ENCODE measurements around the gene SLC26A8.
"Not testable (repeated sequence)": the region's sequence is repeated elsewhere in the genome, so short reads cannot be mapped to it uniquely, and the experiment has no call there.

Gene SLC26A8

GRCh38 chr6:35908753-35909401 is 115.6 kb downstream of the SLC26A8 start:
- DNase-seq: not testable (repeated sequence)

DNA sequence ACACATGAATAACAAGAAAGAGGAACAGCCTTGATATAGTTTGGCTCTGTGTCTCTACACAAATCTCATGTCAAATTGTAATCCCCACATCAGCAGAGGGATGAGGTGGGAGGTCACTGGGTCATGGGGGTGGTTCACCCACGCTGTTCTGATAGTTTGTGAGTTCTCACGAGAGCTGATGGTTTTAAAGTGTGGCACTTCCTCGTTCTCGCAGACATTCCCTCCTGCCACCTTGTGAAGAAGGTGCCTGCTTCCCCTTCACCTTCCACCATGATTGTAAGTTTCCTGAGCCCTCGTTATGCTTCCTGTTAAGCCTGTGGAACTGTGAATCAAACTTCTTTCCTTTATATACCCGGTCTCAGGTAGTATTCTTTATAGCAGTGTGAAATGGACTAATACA is 116.7 kb downstream of the SLC26A8 start:
- no peak for DNase-seq

- DNase-seq: no peak
Observed at GRCh38 chr6:35906499-35906846, 118.0 kb downstream of the SLC26A8 start.

- no peak for DNase-seq
Observed at GRCh38 chr6:35905841-35906498, 118.5 kb downstream of the SLC26A8 start.

GRCh38 chr6:35905141-35905785 is 119.2 kb downstream of the SLC26A8 start:
- DNase-seq: no peak

GRCh38 chr6:35903679-35904078 is 120.8 kb downstream of the SLC26A8 start:
- DNase-seq: no peak

DNA sequence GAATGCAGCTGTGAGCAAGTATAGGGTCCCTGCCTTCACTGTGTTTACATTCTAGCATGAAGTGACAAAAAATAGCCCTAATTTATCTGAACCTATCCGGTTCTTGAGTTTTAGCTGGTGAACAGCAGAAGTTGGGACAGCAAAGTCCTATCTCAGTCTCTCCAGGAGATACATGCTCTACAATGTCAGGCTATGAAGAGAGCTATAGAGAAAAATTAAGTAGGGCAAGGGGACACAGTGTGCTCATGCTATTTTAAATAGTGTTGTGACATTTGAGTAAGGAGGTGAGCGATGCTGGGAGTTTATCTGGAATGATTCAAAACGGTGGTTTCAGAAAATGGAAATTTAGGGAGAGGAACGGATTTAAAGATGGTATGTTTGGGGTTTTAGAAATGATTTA is 124.0 kb downstream of the SLC26A8 start:
- no peak for DNase-seq

GRCh38 chr6:35898003-35898402 is 126.4 kb downstream of the SLC26A8 start:
- no peak for DNase-seq

GRCh38 chr6:35897486-35897885 is 127.0 kb downstream of the SLC26A8 start:
- no peak for DNase-seq

DNA sequence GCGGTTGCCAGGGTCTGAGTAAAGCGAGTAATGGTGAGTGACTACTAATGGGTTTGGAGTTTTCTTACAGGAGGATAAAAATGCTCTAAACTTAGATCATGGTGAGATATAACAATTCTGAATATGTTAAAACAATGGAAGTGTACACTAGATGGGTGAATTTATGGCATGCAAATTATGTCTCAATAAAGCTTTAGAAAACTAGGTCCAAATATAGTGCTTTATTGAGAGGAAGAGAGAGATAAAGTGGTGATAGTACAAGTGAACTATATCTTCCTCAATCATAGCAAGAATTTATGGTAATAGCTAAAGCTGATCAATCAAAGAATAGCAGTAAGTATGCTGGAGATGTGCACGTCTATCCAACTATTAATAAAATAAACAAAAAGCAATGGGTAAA is 127.4 kb downstream of the SLC26A8 start:
- no peak for DNase-seq

DNA sequence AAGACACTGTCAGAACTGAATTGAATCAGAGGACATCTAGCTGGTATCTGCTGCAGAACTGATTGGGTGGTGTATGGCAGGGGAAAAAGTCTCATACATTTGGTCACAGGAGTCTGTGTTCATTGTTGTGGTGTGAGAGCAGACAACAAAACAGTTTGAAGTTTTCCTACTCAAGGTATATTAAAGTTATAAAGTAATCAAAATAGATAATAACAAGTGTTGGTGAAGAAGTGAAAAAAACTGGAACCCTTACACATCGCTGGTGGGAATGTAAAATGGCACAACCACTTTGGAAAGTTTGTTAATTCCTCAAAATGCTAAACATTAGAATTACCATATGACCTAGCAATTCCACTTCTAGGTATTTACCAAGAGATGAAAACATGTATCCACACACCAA is 128.2 kb downstream of the SLC26A8 start:
- DNase-seq: no peak

GRCh38 chr6:35895560-35895959 is 128.9 kb downstream of the SLC26A8 start:
- no peak for DNase-seq

- DNase-seq: no peak
Observed at GRCh38 chr6:35894776-35895175, 129.7 kb downstream of the SLC26A8 start.
